ENCODE results near the gene ARHGAP26. TPM values are rescaled to one million over a fixed set of nuclear protein-coding genes. Genes with fewer than 3 reads are reported as not detected.
"Not testable (repeated sequence)": the region's sequence is repeated elsewhere in the genome, so short reads cannot be mapped to it uniquely, and the experiment has no call there.

ARHGAP26 gene
- total and polyA plus RNA-seq, 10 donors: 4.2 to 148 (median 55.5) TPM

- no peak for DNase-seq
- TF ChIP-seq CTCF (IDR thresholded peaks at IDR 0.05 in 8 of 11, conservative IDR thresholded peaks at IDR 0.05 in 3 of 11): no peak
- no peak for TF ChIP-seq POLR2A (IDR thresholded peaks at IDR 0.05)
- TF ChIP-seq POLR2AphosphoS5 (IDR thresholded peaks at IDR 0.05): no peak
- Histone ChIP-seq H3K9me3 (peaks cover 0 to 18% (median 9%) of the 10 kb centered on the region in 8 donors), H3K36me3 (no peaks in the 10 kb centered on the region), H3K27me3 (replicated peaks in 1 of 7) (no peaks in the 10 kb centered on the region), H3K4me1 (peaks cover 0 to 54% (median 21%) of the 10 kb centered on the region in 6 donors), H3K27ac (no peak overlapping the region), H3K4me3 (no peak overlapping the region)
- intact Hi-C loops (cut with DNase I; ENCODE audit: low total_unique reads): no loop called here
- WGBS, 5 donors: 76 to 94% (median 82%) methylated on average over 2 of the region's 2 CpGs
Observed at GRCh38 chr5:142994218-142994617, 224.0 kb downstream of the ARHGAP26 start.

GRCh38 chr5:142995621-142996020, 225.4 kb downstream of the ARHGAP26 start:
- H3K9me3 ChIP-seq; H3K4me3 ChIP-seq; DNase-seq; H3K36me3 ChIP-seq; H3K27me3 ChIP-seq (replicated peaks in 1 of 7); intact Hi-C loops (cut with DNase I; ENCODE audit: low total_unique reads): not testable (repeated sequence)
- H3K27ac ChIP-seq: peak overlapping the region in 2 of 8 donors; percentile 13 to 48
- H3K4me1 ChIP-seq: peaks cover 0 to 60% (median 21%) of the 10 kb centered on the region in 6 donors

- intact Hi-C loops (cut with DNase I; ENCODE audit: low total_unique reads): no loop called here
- no peaks in the 10 kb centered on the region for H3K36me3 ChIP-seq
- no peak for DNase-seq
- H3K27ac ChIP-seq: peak overlapping the region in 1 of 8 donors; percentile 40
- peaks cover 4 to 79% (median 38%) of the 10 kb centered on the region in 6 donors for H3K4me1 ChIP-seq
- H3K4me3 ChIP-seq: no peak overlapping the region
- H3K9me3 ChIP-seq: no peaks in the 10 kb centered on the region
- TF ChIP-seq POLR2A (IDR thresholded peaks at IDR 0.05) (no peak), CTCF (IDR thresholded peaks at IDR 0.05 in 8 of 11, conservative IDR thresholded peaks at IDR 0.05 in 3 of 11) (no peak), POLR2AphosphoS5 (IDR thresholded peaks at IDR 0.05) (no peak)
- H3K27me3 ChIP-seq (replicated peaks in 1 of 7): no peaks in the 10 kb centered on the region
- 46 to 70% (median 53%) methylated on average over 1 of the region's 1 CpG for WGBS, 5 donors
Observed at GRCh38 chr5:142997591-142997990, 227.4 kb downstream of the ARHGAP26 start.

GRCh38 chr5:142998316-142999020, 228.3 kb downstream of the ARHGAP26 start:
- no peaks in the 10 kb centered on the region for H3K36me3 ChIP-seq
- H3K27ac ChIP-seq: peak overlapping the region in 5 of 8 donors; percentile 2 to 67 (median 40)
- TF ChIP-seq POLR2A (IDR thresholded peaks at IDR 0.05): no peak
- no peak for TF ChIP-seq POLR2AphosphoS5 (IDR thresholded peaks at IDR 0.05)
- no peak for TF ChIP-seq CTCF (IDR thresholded peaks at IDR 0.05 in 8 of 11, conservative IDR thresholded peaks at IDR 0.05 in 3 of 11)
- 56 to 79% (median 67%) methylated on average over 6 of the region's 6 CpGs for WGBS, 5 donors
- H3K4me1 ChIP-seq: peaks cover 12 to 88% (median 47%) of the 10 kb centered on the region in 6 donors
- H3K9me3 ChIP-seq: no peaks in the 10 kb centered on the region
- H3K27me3 ChIP-seq (replicated peaks in 1 of 7): no peaks in the 10 kb centered on the region
- no peak for DNase-seq
- H3K4me3 ChIP-seq: no peak overlapping the region
- intact Hi-C loops (cut with DNase I; ENCODE audit: low total_unique reads): no loop called here

- Histone ChIP-seq H3K27ac (peak overlapping the region in 1 of 8 donors; percentile 90), H3K4me1 (peaks cover 12 to 92% (median 62%) of the 10 kb centered on the region in 6 donors)
- H3K27me3 ChIP-seq (replicated peaks in 1 of 7); H3K36me3 ChIP-seq; intact Hi-C loops (cut with DNase I; ENCODE audit: low total_unique reads); H3K9me3 ChIP-seq; DNase-seq; H3K4me3 ChIP-seq: not testable (repeated sequence)
- 93 to 100% (median 96%) methylated on average over 1 of the region's 1 CpG for WGBS, 5 donors
Observed at GRCh38 chr5:143000551-143000950, 230.4 kb downstream of the ARHGAP26 start.
